GM13976 (cell line): ENCODE results near the gene TTC7B.

Experiments
- DNase-seq: peaks from one replicate; pipeline ENCODE4 v3.0.0; 2012; ENCODE audit warnings: low spot score
- CTCF ChIP-seq: IDR thresholded peaks from 2 replicates; pipeline ENCODE4 v1.5.1; 2012; ENCODE audit warnings: borderline replicate concordance, mild to moderate bottlenecking; ENCODE audit not compliant: insufficient read depth; ENCODE audit errors: extremely low read depth, missing control alignments, control extremely low read depth
- in situ Hi-C: fragments of 300-500 bp; cut with MboI; formaldehyde crosslinking; loops from one replicate; pipeline ENCODE4 v1.12.0; 2022; ENCODE audit warnings: low sequenced_read_pairs, mixed read lengths, inconsistent platforms; ENCODE audit not compliant: unreplicated experiment

Gene TTC7B

GRCh38 chr14:90777358-90777757 is 38.9 kb downstream of the TTC7B start:
- no peak for DNase-seq
- no peak for TF ChIP-seq CTCF
- in situ Hi-C loops: no loop called here

GRCh38 chr14:90775441-90775840 is 40.8 kb downstream of the TTC7B start:
- no peak for DNase-seq
- in situ Hi-C loops: no loop called here
- no peak for TF ChIP-seq CTCF

- DNase-seq: no peak
- in situ Hi-C loops: no loop called here
- no peak for TF ChIP-seq CTCF
Observed at GRCh38 chr14:90774316-90774715, 41.9 kb downstream of the TTC7B start.

- TF ChIP-seq CTCF: no peak
- in situ Hi-C loops: no loop called here
- no peak for DNase-seq
Observed at GRCh38 chr14:90773705-90774104, 42.5 kb downstream of the TTC7B start.

GRCh38 chr14:90773196-90773486 is 43.1 kb downstream of the TTC7B start:
- DNase-seq: no peak
- TF ChIP-seq CTCF: no peak
- in situ Hi-C loops: no loop called here

- TF ChIP-seq CTCF: no peak
- DNase-seq: no peak
- in situ Hi-C loops: no loop called here
Observed at GRCh38 chr14:90767899-90768298, 48.3 kb downstream of the TTC7B start.
